NT2/D1 (cell line): ENCODE measurements around the gene TMEM45B.
"Not testable (repeated sequence)": the region's sequence is repeated elsewhere in the genome, so short reads cannot be mapped to it uniquely, and the experiment has no call there.

Experiments
- SUZ12 ChIP-seq: IDR thresholded peaks from 2 replicates; pipeline ENCODE4 v1.6.1; 2011; ENCODE audit not compliant: insufficient read length, insufficient read depth; ENCODE audit errors: extremely low read depth
- YY1 ChIP-seq: IDR thresholded peaks from 2 replicates; pipeline ENCODE4 v1.6.1; 2011; ENCODE audit not compliant: insufficient read length, insufficient read depth
- ZNF274 ChIP-seq: IDR thresholded peaks from 2 replicates; pipeline ENCODE4 v1.6.1; 2011; ENCODE audit warnings: mild to moderate bottlenecking, low read depth, low read length

GRCh38 chr11:129836423-129836891 is 20.8 kb downstream of the TMEM45B start:
- not testable (repeated sequence) for TF ChIP-seq YY1, SUZ12, ZNF274
